Keratinocyte (primary cell): Measurements from ENCODE around the gene MAGEA10.

Source experiments
- EZH2 ChIP-seq: IDR thresholded peaks from one replicate; pipeline ENCODE4 v1.6.1; 2012; ENCODE audit warnings: inconsistent platforms, mild to moderate bottlenecking, low read length, moderate library complexity
- TF ChIP-seq, protein P1 (sequence below), 3 experiments: IDR thresholded peaks in 1 of 3; conservative IDR thresholded peaks in 1 of 3; optimal IDR thresholded peaks in 1 of 3; 2 replicates in 2 of 3; 3 replicates in 1 of 3; pipeline versions ENCODE3 to v1.5.1; 2011; ENCODE audit warnings: low read length in 3 of 3, mild to moderate bottlenecking in 3 of 3, moderate library complexity in 2 of 3, control low read depth in 1 of 3, inconsistent platforms in 1 of 3; ENCODE audit not compliant: insufficient read depth in 2 of 3; ENCODE audit errors: extremely low read depth in 1 of 3

DNA sequence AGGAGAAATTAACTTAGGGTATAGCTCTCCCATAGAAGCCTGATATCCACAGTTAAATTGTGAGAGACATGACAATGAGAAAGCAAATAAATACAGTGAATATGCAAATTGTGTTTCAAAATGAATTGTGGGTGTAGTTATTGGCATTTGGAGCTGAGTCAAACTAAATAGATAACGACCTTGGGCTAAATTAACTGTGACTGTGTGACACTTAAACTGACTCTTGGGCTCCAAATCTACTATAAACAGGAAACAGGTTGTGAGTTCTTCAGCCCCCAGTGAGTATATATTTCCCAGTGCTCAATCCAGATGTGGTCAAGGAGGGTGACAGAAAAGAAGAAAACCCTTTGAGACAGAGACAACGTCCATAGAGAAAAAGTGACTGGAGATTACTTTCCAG lies 11.3 kb upstream of the MAGEA10 start:
- no peak for TF ChIP-seq EZH2
- TF ChIP-seq, protein P1, sequence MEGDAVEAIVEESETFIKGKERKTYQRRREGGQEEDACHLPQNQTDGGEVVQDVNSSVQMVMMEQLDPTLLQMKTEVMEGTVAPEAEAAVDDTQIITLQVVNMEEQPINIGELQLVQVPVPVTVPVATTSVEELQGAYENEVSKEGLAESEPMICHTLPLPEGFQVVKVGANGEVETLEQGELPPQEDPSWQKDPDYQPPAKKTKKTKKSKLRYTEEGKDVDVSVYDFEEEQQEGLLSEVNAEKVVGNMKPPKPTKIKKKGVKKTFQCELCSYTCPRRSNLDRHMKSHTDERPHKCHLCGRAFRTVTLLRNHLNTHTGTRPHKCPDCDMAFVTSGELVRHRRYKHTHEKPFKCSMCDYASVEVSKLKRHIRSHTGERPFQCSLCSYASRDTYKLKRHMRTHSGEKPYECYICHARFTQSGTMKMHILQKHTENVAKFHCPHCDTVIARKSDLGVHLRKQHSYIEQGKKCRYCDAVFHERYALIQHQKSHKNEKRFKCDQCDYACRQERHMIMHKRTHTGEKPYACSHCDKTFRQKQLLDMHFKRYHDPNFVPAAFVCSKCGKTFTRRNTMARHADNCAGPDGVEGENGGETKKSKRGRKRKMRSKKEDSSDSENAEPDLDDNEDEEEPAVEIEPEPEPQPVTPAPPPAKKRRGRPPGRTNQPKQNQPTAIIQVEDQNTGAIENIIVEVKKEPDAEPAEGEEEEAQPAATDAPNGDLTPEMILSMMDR (optimal IDR thresholded peaks at IDR 0.05 in 1 of 3, IDR thresholded peaks at IDR 0.05 in 1 of 3, conservative IDR thresholded peaks at IDR 0.05 in 1 of 3; ENCODE audit: extremely low read depth in 1 of 3, insufficient read depth in 2 of 3, low read length in 3 of 3): no peak
